BLaER1 (cell line): ENCODE results near the gene NR2E3.
"Not testable (repeated sequence)": the region's sequence is repeated elsewhere in the genome, so short reads cannot be mapped to it uniquely, and the experiment has no call there.

ENCODE experiments used
- H3K27ac ChIP-seq: shearing (Covaris generic); formaldehyde crosslinking; 2 replicates; pipeline ENCODE4 v1.8.1; 2022
- H3K27me3 ChIP-seq: shearing (Covaris generic); formaldehyde crosslinking; 2 replicates; pipeline ENCODE4 v1.8.1; 2022
- H3K36me3 ChIP-seq: shearing (Covaris generic); formaldehyde crosslinking; 2 replicates; pipeline ENCODE4 v1.8.1; 2022
- H3K4me1 ChIP-seq: shearing (Covaris generic); formaldehyde crosslinking; 2 replicates; pipeline ENCODE4 v1.8.1; 2022
- H3K4me2 ChIP-seq: shearing (Covaris generic); formaldehyde crosslinking; 2 replicates; pipeline ENCODE4 v1.8.1; 2022
- H3K4me3 ChIP-seq: shearing (Covaris generic); formaldehyde crosslinking; 2 replicates; pipeline ENCODE4 v1.8.1; 2022
- H3K9ac ChIP-seq: shearing (Covaris generic); formaldehyde crosslinking; 2 replicates; pipeline ENCODE4 v1.8.1; 2022
- H3K9me3 ChIP-seq: shearing (Covaris generic); formaldehyde crosslinking; 2 replicates; pipeline ENCODE4 v1.8.1; 2022
- H4K20me1 ChIP-seq: shearing (Covaris generic); formaldehyde crosslinking; 2 replicates; pipeline ENCODE4 v1.8.1; 2022
- Cebpa-rat ChIP-seq: shearing (Covaris generic); IDR thresholded peaks from 2 replicates; pipeline ENCODE4 v1.8.1; 2022

The NR2E3 gene

GRCh38 chr15:71826196-71826595 is 15.8 kb downstream of the NR2E3 start:
- H3K4me1 ChIP-seq: no peaks in the 10 kb centered on the region
- H3K27ac ChIP-seq: no peak overlapping the region
- no peak overlapping the region for H3K4me3 ChIP-seq
- no peak overlapping the region for H3K4me2 ChIP-seq
- H3K36me3 ChIP-seq: peaks cover 77% of the 10 kb centered on the region
- H3K9me3 ChIP-seq: peaks cover 34% of the 10 kb centered on the region
- TF ChIP-seq Cebpa-rat: no peak
- no peaks in the 10 kb centered on the region for H3K27me3 ChIP-seq
- no peaks in the 10 kb centered on the region for H4K20me1 ChIP-seq
- no peak overlapping the region for H3K9ac ChIP-seq

- Histone ChIP-seq H4K20me1 (no peaks in the 10 kb centered on the region), H3K9me3 (peaks cover 6% of the 10 kb centered on the region; the same call in 1 of the 2 replicates), H3K4me1 (no peaks in the 10 kb centered on the region), H3K4me3 (no peak overlapping the region), H3K4me2 (no peak overlapping the region), H3K36me3 (peaks cover 46% of the 10 kb centered on the region), H3K27ac (no peak overlapping the region), H3K27me3 (no peaks in the 10 kb centered on the region), H3K9ac (no peak overlapping the region)
- TF ChIP-seq Cebpa-rat: no peak
Observed at GRCh38 chr15:71830981-71831380, 20.6 kb downstream of the NR2E3 start.

DNA sequence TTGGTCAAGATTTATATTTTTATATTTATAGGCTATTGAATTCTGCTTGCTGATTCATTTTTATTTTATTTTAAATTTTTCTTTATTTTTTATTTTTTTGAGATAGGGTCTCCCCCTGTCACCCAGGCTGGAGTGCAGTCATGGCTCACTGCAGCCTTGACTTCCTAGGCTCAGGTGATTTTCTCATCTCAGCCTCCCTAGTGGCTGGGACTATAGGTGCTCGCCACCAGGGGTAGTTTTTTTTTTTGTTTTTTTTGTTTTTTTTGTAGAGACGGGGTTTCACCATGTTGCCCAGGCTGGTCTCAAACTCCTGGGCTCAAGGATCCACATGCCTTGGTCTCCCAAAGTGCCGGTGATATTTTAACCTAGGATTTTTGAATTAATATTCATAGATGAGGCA is 31.2 kb downstream of the NR2E3 start:
- H3K27ac ChIP-seq: no peak overlapping the region
- H3K27me3 ChIP-seq: no peaks in the 10 kb centered on the region
- H3K9me3 ChIP-seq: peaks cover 5% of the 10 kb centered on the region; the same call in 1 of the 2 replicates
- H3K9ac ChIP-seq: no peak overlapping the region
- no peak overlapping the region for H3K4me3 ChIP-seq
- no peak overlapping the region for H3K4me2 ChIP-seq
- peaks cover 11% of the 10 kb centered on the region for H3K4me1 ChIP-seq
- no peak for TF ChIP-seq Cebpa-rat
- peaks cover 52% of the 10 kb centered on the region for H3K36me3 ChIP-seq
- no peaks in the 10 kb centered on the region for H4K20me1 ChIP-seq

- peak overlapping the region; percentile 23; the same call in 1 of the 2 replicates for H3K4me2 ChIP-seq
Observed at GRCh38 chr15:71844916-71845315, 34.6 kb downstream of the NR2E3 start.

GRCh38 chr15:71853543-71853942 is 43.2 kb downstream of the NR2E3 start:
- no peaks in the 10 kb centered on the region for H4K20me1 ChIP-seq
- no peak overlapping the region for H3K4me2 ChIP-seq
- no peak overlapping the region for H3K27ac ChIP-seq
- H3K4me1 ChIP-seq: no peaks in the 10 kb centered on the region
- H3K36me3 ChIP-seq: peaks cover 56% of the 10 kb centered on the region
- no peaks in the 10 kb centered on the region for H3K9me3 ChIP-seq
- no peak for TF ChIP-seq Cebpa-rat
- no peak overlapping the region for H3K4me3 ChIP-seq
- no peak overlapping the region for H3K9ac ChIP-seq
- H3K27me3 ChIP-seq: no peaks in the 10 kb centered on the region

More at GRCh38 chr15:71844916-71845315, 34.6 kb downstream of the NR2E3 start:
- Histone ChIP-seq H3K4me3 (no peak overlapping the region), H4K20me1 (no peaks in the 10 kb centered on the region), H3K27me3 (no peaks in the 10 kb centered on the region), H3K36me3 (peaks cover 84% of the 10 kb centered on the region), H3K4me1 (peaks cover 11% of the 10 kb centered on the region), H3K9ac (no peak overlapping the region), H3K9me3 (peaks cover 5% of the 10 kb centered on the region; the same call in 1 of the 2 replicates), H3K27ac (no peak overlapping the region)
- no peak for TF ChIP-seq Cebpa-rat

- not testable (repeated sequence) for H3K27ac ChIP-seq, H3K4me1 ChIP-seq, H3K9ac ChIP-seq, H3K4me3 ChIP-seq, H3K9me3 ChIP-seq, H3K4me2 ChIP-seq, H4K20me1 ChIP-seq, H3K27me3 ChIP-seq
- peaks cover 17% of the 10 kb centered on the region for H3K36me3 ChIP-seq
Observed at GRCh38 chr15:71858232-71858631, 47.9 kb downstream of the NR2E3 start.
